Natural killer cell (primary cell): ENCODE results near the gene HDAC4. TPM values are rescaled to one million over a fixed set of nuclear protein-coding genes. Genes with fewer than 3 reads are reported as not detected.

Source experiments
- ATAC-seq, 3 donors: fragments of 150-1000 bp in 2 of 3; fragments of 200-7000 bp in 1 of 3; cut with Tn5 transposase; 1 replicate in 1 of 3; 2 replicates in 2 of 3; pipeline ENCODE4 v1.10.0; 2021; ENCODE audit warnings: mild to moderate bottlenecking in 2 of 3, moderate library complexity in 2 of 3
- DNase-seq, 2 donors: peaks; one replicate each; pipeline versions ENCODE4 v3.0.0 to v3.0.0-alpha.2; 2013 to 2021; ENCODE audit warnings: mixed read lengths in 1 of 2
- H3K27ac ChIP-seq: one replicate; pipeline ENCODE4 v1.5.1; 2013; ENCODE audit warnings: mild to moderate bottlenecking, low read length
- H3K27me3 ChIP-seq: one replicate; pipeline ENCODE4 v1.6.1; 2013; ENCODE audit warnings: low read length; ENCODE audit not compliant: control insufficient read depth, insufficient read depth
- H3K36me3 ChIP-seq: one replicate; pipeline ENCODE4 v1.6.1; 2013; ENCODE audit warnings: low read length; ENCODE audit not compliant: control insufficient read depth, insufficient read depth
- H3K4me1 ChIP-seq: one replicate; pipeline ENCODE4 v1.6.1; 2013; ENCODE audit warnings: low read length; ENCODE audit not compliant: control insufficient read depth, insufficient read depth
- H3K4me3 ChIP-seq: one replicate; pipeline ENCODE4 v1.5.1; 2013; ENCODE audit warnings: low read length
- H3K9me3 ChIP-seq: one replicate; pipeline ENCODE4 v1.6.1; 2013; ENCODE audit warnings: low read length; ENCODE audit not compliant: control insufficient read depth, insufficient read depth
- H3K27ac Mint-ChIP-seq, 2 donors: one replicate each; pipeline ENCODE4 v1.8.0; 2022; ENCODE audit warnings: mild to moderate bottlenecking in 2 of 2, mixed read lengths in 2 of 2, moderate library complexity in 1 of 2
- H3K27me3 Mint-ChIP-seq, 2 donors: one replicate each; pipeline ENCODE4 v1.8.0; 2022; ENCODE audit warnings: low read depth in 2 of 2, mixed read lengths in 2 of 2
- H3K36me3 Mint-ChIP-seq: one replicate; pipeline ENCODE4 v1.8.0; 2022; ENCODE audit warnings: mixed read lengths
- H3K4me1 Mint-ChIP-seq, 2 donors: one replicate each; pipeline ENCODE4 v1.8.0; 2022; ENCODE audit warnings: mixed read lengths in 2 of 2
- H3K4me3 Mint-ChIP-seq: one replicate; pipeline ENCODE4 v1.8.0; 2022; ENCODE audit warnings: mild to moderate bottlenecking, moderate library complexity, mixed read lengths
- H3K9me3 Mint-ChIP-seq, 2 donors: one replicate each; pipeline ENCODE4 v1.8.0; 2022; ENCODE audit warnings: mixed read lengths in 2 of 2
- CTCF ChIP-seq: fragments of 200-600 bp; IDR thresholded peaks from one replicate; pipeline ENCODE4 v1.8.0; 2022; ENCODE audit warnings: antibody characterized with exemption
- WGBS: methylation state at CpG from one replicate; pipeline ENCODE4 v1.1.7; 2013; ENCODE audit warnings: missing lambda C conversion rate; ENCODE audit not compliant: insufficient coverage; 5-methylcytosine and 5-hydroxymethylcytosine counted together
- intact Hi-C: fragments of 100-400 bp; cut with micrococcal nuclease; formaldehyde crosslinking; loops from one replicate; pipeline ENCODE4 v1.14.2; 2022
- total RNA-seq, 4 donors: library from RNA; stranded (reverse); fragments of 120-200 nt in 1 of 4; gene quantifications; one replicate each; pipeline versions ENCODE4 v1.2.3 to v1.2.4, GENCODE V29; 2013 to 2022

HDAC4 gene
- total RNA-seq, 3 donors from 2014 or later (not counting 1 experiment from before 2014, with no cell fraction given), result 74.9 to 105 (median 100) TPM

GRCh38 chr2:239168575-239168974 is 232.2 kb downstream of the HDAC4 start:
- no peaks in the 10 kb centered on the region for H3K27me3 Mint-ChIP-seq
- H3K9me3 Mint-ChIP-seq, result peaks cover 0 to 13% of the 10 kb centered on the region in 2 donors
- TF ChIP-seq CTCF, result no peak
- intact Hi-C loops, result no loop called here
- H3K27ac ChIP-seq, result no peak overlapping the region
- WGBS, result 96% methylated on average over 22 of the region's 22 CpGs
- DNase-seq (no peak), ATAC-seq (no peak)
- H3K36me3 Mint-ChIP-seq, result peaks cover 28% of the 10 kb centered on the region
- peaks cover 20% of the 10 kb centered on the region in 2 donors for H3K4me1 Mint-ChIP-seq
- H3K4me1 ChIP-seq, result peaks cover 16% of the 10 kb centered on the region
- no peak overlapping the region for H3K4me3 Mint-ChIP-seq
- H3K36me3 ChIP-seq, result peaks cover 17% of the 10 kb centered on the region
- peaks cover 6% of the 10 kb centered on the region for H3K9me3 ChIP-seq
- no peak overlapping the region for H3K27ac Mint-ChIP-seq
- no peaks in the 10 kb centered on the region for H3K27me3 ChIP-seq
- no peak overlapping the region for H3K4me3 ChIP-seq

- H3K36me3 Mint-ChIP-seq, result peaks cover 21% of the 10 kb centered on the region
- WGBS, result 98% methylated on average over 25 of the region's 26 CpGs
- no peak for DNase-seq
- no peak for TF ChIP-seq CTCF
- H3K9me3 ChIP-seq, result peaks cover 6% of the 10 kb centered on the region
- no peak overlapping the region for H3K4me3 ChIP-seq
- H3K9me3 Mint-ChIP-seq, result peaks cover 0 to 13% of the 10 kb centered on the region in 2 donors
- H3K27me3 ChIP-seq, result no peaks in the 10 kb centered on the region
- H3K4me3 Mint-ChIP-seq, result no peak overlapping the region
- H3K4me1 Mint-ChIP-seq, result peaks cover 21% of the 10 kb centered on the region in 2 donors
- intact Hi-C loops, result no loop called here
- peaks cover 22% of the 10 kb centered on the region for H3K4me1 ChIP-seq
- no peak overlapping the region for H3K27ac ChIP-seq
- H3K27me3 Mint-ChIP-seq, result no peaks in the 10 kb centered on the region
- peaks cover 24% of the 10 kb centered on the region for H3K36me3 ChIP-seq
- H3K27ac Mint-ChIP-seq, result no peak overlapping the region
- no peak for ATAC-seq
These were observed 232.9 kb downstream of the HDAC4 start for GRCh38 chr2:239167766-239168444.

- H3K27ac ChIP-seq, result no peak overlapping the region
- Mint-ChIP-seq H3K9me3 (peaks cover 0 to 10% of the 10 kb centered on the region in 2 donors), H3K4me1 (peaks cover 21 to 24% of the 10 kb centered on the region in 2 donors), H3K27me3 (no peaks in the 10 kb centered on the region), H3K36me3 (peaks cover 13% of the 10 kb centered on the region), H3K4me3 (no peak overlapping the region), H3K27ac (no peak overlapping the region)
- H3K27me3 ChIP-seq, result no peaks in the 10 kb centered on the region
- DNase-seq (no peak), ATAC-seq (no peak)
- peaks cover 22% of the 10 kb centered on the region for H3K4me1 ChIP-seq
- intact Hi-C loops, result no loop called here
- H3K36me3 ChIP-seq, result peaks cover 24% of the 10 kb centered on the region
- H3K9me3 ChIP-seq, result peaks cover 6% of the 10 kb centered on the region
- no peak overlapping the region for H3K4me3 ChIP-seq
- WGBS, result 98% methylated on average over 15 of the region's 15 CpGs
- TF ChIP-seq CTCF, result no peak
These were observed 233.7 kb downstream of the HDAC4 start for GRCh38 chr2:239167011-239167673.
